Dedifferentiated amniotic fluid mesenchymal stem cell (primary cell): Measurements from ENCODE around the gene OR52E2.

Experiments used
- DNase-seq: peaks from one replicate; pipeline ENCODE4 v3.0.0-alpha.2; 2016; ENCODE audit errors: extremely low spot score

Gene OR52E2

GRCh38 chr11:5013012-5013411, 46.4 kb downstream of the OR52E2 start:
- no peak for DNase-seq

- no peak for DNase-seq
These were observed 48.2 kb downstream of the OR52E2 start for GRCh38 chr11:5011254-5011653.
